ENCODE data around the gene GLT8D1. TPM values are rescaled to one million over a fixed set of nuclear protein-coding genes. Genes with fewer than 3 reads are reported as not detected.

The GLT8D1 gene
- total RNA-seq, 1 donor from 2014 or later = 37.1 TPM

GRCh38 chr3:52724511-52724910 lies 18.9 kb upstream of the GLT8D1 start:
- H3K9me3 ChIP-seq = peaks cover 5% of the 10 kb centered on the region
- intact Hi-C loops (cut with DNase I) = no loop called here
- TF ChIP-seq CTCF (IDR thresholded peaks at IDR 0.05) = no peak
- no peak for ATAC-seq
- no peak overlapping the region for H3K27ac ChIP-seq
- peaks cover 15% of the 10 kb centered on the region for H3K4me1 ChIP-seq
- H3K36me3 ChIP-seq = peaks cover 1% of the 10 kb centered on the region
- DNase-seq = no peak
- no peaks in the 10 kb centered on the region for H3K27me3 ChIP-seq (ENCODE audit: low read depth)
- no peak overlapping the region for H3K4me3 ChIP-seq

GRCh38 chr3:52723935-52724334 lies 18.3 kb upstream of the GLT8D1 start:
- intact Hi-C loops (cut with DNase I) = no loop called here
- H3K27me3 ChIP-seq (ENCODE audit: low read depth) = no peaks in the 10 kb centered on the region
- no peak for TF ChIP-seq CTCF (IDR thresholded peaks at IDR 0.05)
- H3K36me3 ChIP-seq = no peaks in the 10 kb centered on the region
- H3K27ac ChIP-seq = no peak overlapping the region
- H3K4me1 ChIP-seq = peaks cover 15% of the 10 kb centered on the region
- peaks cover under 1% of the 10 kb centered on the region for H3K9me3 ChIP-seq
- DNase-seq = no peak
- H3K4me3 ChIP-seq = no peak overlapping the region
- no peak for ATAC-seq

GRCh38 chr3:52722491-52722890 lies 16.9 kb upstream of the GLT8D1 start:
- intact Hi-C loops (cut with DNase I) = no loop called here
- DNase-seq = no peak
- peaks cover 15% of the 10 kb centered on the region for H3K4me1 ChIP-seq
- H3K36me3 ChIP-seq = peaks cover 6% of the 10 kb centered on the region
- ATAC-seq = no peak
- TF ChIP-seq CTCF (IDR thresholded peaks at IDR 0.05) = no peak
- no peak overlapping the region for H3K4me3 ChIP-seq
- H3K27me3 ChIP-seq (ENCODE audit: low read depth) = no peaks in the 10 kb centered on the region
- H3K9me3 ChIP-seq = no peaks in the 10 kb centered on the region
- no peak overlapping the region for H3K27ac ChIP-seq

- Histone ChIP-seq H3K36me3 (peaks cover 6% of the 10 kb centered on the region), H3K9me3 (no peaks in the 10 kb centered on the region), H3K27ac (no peak overlapping the region), H3K27me3 (ENCODE audit: low read depth) (no peaks in the 10 kb centered on the region), H3K4me3 (no peak overlapping the region), H3K4me1 (peaks cover 15% of the 10 kb centered on the region)
- DNase-seq (no peak), ATAC-seq (no peak)
- intact Hi-C loops (cut with DNase I) = no loop called here
- no peak for TF ChIP-seq CTCF (IDR thresholded peaks at IDR 0.05)
These were observed 16.1 kb upstream of the GLT8D1 start for GRCh38 chr3:52721730-52722008.

GRCh38 chr3:52721002-52721729 lies 15.6 kb upstream of the GLT8D1 start:
- Histone ChIP-seq H3K4me1 (peaks cover 15% of the 10 kb centered on the region), H3K4me3 (no peak overlapping the region), H3K27ac (peak overlapping the region; percentile 13), H3K27me3 (ENCODE audit: low read depth) (no peaks in the 10 kb centered on the region), H3K9me3 (no peaks in the 10 kb centered on the region), H3K36me3 (peaks cover 6% of the 10 kb centered on the region)
- no peak for DNase-seq
- peak; percentile 42 to 61 for ATAC-seq
- intact Hi-C loops (cut with DNase I) = no loop called here
- TF ChIP-seq CTCF (IDR thresholded peaks at IDR 0.05) = no peak
